NCI-H446 treated with DMSO at 0.1 percent for 48 hours (cell line): ENCODE data around the gene MLYCD.

Experiments
- DNase-seq: peaks from one replicate; lab custom pipeline; 2025; lab: John Stamatoyannopoulos, UW

The MLYCD gene

GRCh38 chr16:83925957-83926725 lies 27.2 kb downstream of the MLYCD start:
- DNase-seq: no peak

- no peak for DNase-seq
Observed at GRCh38 chr16:83926726-83927397, 27.9 kb downstream of the MLYCD start.

GRCh38 chr16:83928341-83929055 lies 29.6 kb downstream of the MLYCD start:
- no peak for DNase-seq

- no peak for DNase-seq
Observed at GRCh38 chr16:83929811-83930555, 31.1 kb downstream of the MLYCD start.

- no peak for DNase-seq
Observed at GRCh38 chr16:83930730-83931500, 32.0 kb downstream of the MLYCD start.

GRCh38 chr16:83931556-83931955 lies 32.6 kb downstream of the MLYCD start:
- DNase-seq: no peak

GRCh38 chr16:83932304-83932703 lies 33.4 kb downstream of the MLYCD start:
- no peak for DNase-seq

- no peak for DNase-seq
Observed at GRCh38 chr16:83932955-83933673, 34.2 kb downstream of the MLYCD start.

- no peak for DNase-seq
Observed at GRCh38 chr16:83933885-83934683, 35.2 kb downstream of the MLYCD start.

GRCh38 chr16:83934684-83934977 lies 35.7 kb downstream of the MLYCD start:
- DNase-seq: no peak

- no peak for DNase-seq
Observed at GRCh38 chr16:83935005-83935857, 36.3 kb downstream of the MLYCD start.

- DNase-seq: no peak
Observed at GRCh38 chr16:83935858-83936255, 36.9 kb downstream of the MLYCD start.

GRCh38 chr16:83936581-83937165 lies 37.8 kb downstream of the MLYCD start:
- no peak for DNase-seq

- no peak for DNase-seq
Observed at GRCh38 chr16:83937267-83937666, 38.4 kb downstream of the MLYCD start.

GRCh38 chr16:83937922-83938885 lies 39.3 kb downstream of the MLYCD start:
- no peak for DNase-seq

GRCh38 chr16:83939266-83939855 lies 40.4 kb downstream of the MLYCD start:
- no peak for DNase-seq

- no peak for DNase-seq
Observed at GRCh38 chr16:83940119-83940518, 41.2 kb downstream of the MLYCD start.
